AG04450 (cell line): Measurements from ENCODE around the gene PDE4D. TPM values are rescaled to one million over a fixed set of nuclear protein-coding genes. Genes with fewer than 3 reads are reported as not detected.

Source experiments
- CTCF ChIA-PET: fragments of 300-600, 350-600 bp; formaldehyde crosslinking; extraction: SDS; loops from one replicate; lab custom pipeline; 2022; ENCODE audit warnings: antibody characterized with exemption, inconsistent platforms; lab: Charles Lee
- POLR2A ChIA-PET: fragments of 350-600 bp; formaldehyde crosslinking; extraction: SDS; loops from one replicate; lab custom pipeline; 2021; ENCODE audit warnings: antibody characterized with exemption, inconsistent platforms; lab: Yijun Ruan, JAX
- DNase-seq: peaks from one replicate; pipeline ENCODE4 v3.0.0-alpha.2; 2011; ENCODE audit warnings: low read depth, low spot score
- H3K27ac ChIP-seq: one replicate; pipeline ENCODE4 v1.5.1; 2012; ENCODE audit warnings: low read depth, low read length, control low read depth
- H3K27me3 ChIP-seq: one replicate; pipeline ENCODE4 v1.6.0; 2012; ENCODE audit warnings: low read length; ENCODE audit not compliant: control insufficient read depth, insufficient read depth
- H3K4me3 ChIP-seq: 2 replicates; pipeline ENCODE4 v1.5.1; 2011; ENCODE audit warnings: mild to moderate bottlenecking, low read depth, low read length, control low read depth
- H3K9me3 ChIP-seq: 2 replicates; pipeline ENCODE4 v1.5.1; 2012; ENCODE audit warnings: low read length; ENCODE audit not compliant: control insufficient read depth, insufficient read depth
- polyA plus RNA-seq: library from polyadenylated mRNA; depleted of rRNA; stranded (reverse); fragments of >200 nt; gene quantifications from 2 replicates; pipeline ENCODE4 v1.2.3, GENCODE V29; 2011
- TF ChIP-seq, protein P1 (sequence below): IDR thresholded peaks from 2 replicates; pipeline ENCODE4 v1.5.1; 2011; ENCODE audit warnings: low read depth, low read length, control low read depth, inconsistent platforms

Gene PDE4D
- polyA plus RNA-seq, 1 experiment, result 12.0 TPM

DNA sequence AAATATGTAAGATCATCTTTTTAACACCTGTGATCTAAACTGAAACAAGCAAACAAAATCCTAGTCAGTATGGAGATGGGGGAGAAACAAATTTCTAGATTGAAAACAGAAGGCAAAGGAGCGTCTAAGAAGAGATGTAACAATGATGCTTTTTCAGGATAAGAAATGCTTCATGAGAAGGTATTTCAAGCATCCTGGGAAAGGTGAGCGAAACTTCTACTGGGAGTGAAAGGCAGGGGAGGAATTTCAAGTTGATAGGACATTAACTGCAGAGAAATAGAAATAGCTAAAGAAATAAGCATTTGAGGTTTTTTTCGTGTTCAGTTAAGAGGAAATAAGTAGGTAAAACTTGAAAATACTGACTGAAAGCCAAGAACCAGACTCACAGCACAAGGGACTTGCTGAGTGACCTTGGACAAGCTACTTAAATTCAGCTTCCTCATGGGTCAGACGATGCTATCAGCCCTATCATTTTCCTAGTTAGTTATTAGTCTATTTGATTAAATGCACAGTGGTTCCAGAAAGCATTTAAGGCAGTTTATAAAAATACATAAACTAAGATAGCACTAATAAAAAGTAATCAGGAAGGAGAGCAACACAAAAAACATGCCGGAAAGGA lies 406.3 kb downstream of the PDE4D start:
- no peaks in the 10 kb centered on the region for H3K27me3 ChIP-seq
- no peak for DNase-seq
- ChIA-PET CTCF (interaction anchor here (1.8 to 2.9 kb wide), 2 partner anchors 10 to 19 kb away, joined by 3 to 12 read pairs; no protein-coding TSS in a partner anchor), POLR2A (no interaction called here)
- TF ChIP-seq, protein P1, sequence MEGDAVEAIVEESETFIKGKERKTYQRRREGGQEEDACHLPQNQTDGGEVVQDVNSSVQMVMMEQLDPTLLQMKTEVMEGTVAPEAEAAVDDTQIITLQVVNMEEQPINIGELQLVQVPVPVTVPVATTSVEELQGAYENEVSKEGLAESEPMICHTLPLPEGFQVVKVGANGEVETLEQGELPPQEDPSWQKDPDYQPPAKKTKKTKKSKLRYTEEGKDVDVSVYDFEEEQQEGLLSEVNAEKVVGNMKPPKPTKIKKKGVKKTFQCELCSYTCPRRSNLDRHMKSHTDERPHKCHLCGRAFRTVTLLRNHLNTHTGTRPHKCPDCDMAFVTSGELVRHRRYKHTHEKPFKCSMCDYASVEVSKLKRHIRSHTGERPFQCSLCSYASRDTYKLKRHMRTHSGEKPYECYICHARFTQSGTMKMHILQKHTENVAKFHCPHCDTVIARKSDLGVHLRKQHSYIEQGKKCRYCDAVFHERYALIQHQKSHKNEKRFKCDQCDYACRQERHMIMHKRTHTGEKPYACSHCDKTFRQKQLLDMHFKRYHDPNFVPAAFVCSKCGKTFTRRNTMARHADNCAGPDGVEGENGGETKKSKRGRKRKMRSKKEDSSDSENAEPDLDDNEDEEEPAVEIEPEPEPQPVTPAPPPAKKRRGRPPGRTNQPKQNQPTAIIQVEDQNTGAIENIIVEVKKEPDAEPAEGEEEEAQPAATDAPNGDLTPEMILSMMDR, result no peak
- no peak overlapping the region for H3K27ac ChIP-seq
- no peak overlapping the region for H3K4me3 ChIP-seq
- no peaks in the 10 kb centered on the region for H3K9me3 ChIP-seq

DNA sequence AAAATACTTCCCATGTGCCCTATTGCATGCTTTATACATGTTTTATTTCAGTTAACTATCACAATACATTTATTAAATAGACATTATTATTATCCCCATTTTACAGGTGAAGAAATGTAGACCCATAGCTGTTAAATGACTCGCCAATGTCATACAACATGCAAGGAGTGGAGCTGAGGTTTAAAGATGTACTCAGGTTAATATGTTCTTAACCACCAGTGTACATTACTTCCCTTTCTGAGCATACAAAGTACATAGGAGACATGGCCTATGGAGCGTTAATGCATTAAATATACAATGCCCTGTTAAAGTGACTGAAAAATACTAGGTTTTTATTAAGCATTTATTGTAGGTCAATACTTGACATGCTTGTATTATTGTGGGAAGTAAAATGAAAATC lies 407.0 kb downstream of the PDE4D start:
- TF ChIP-seq, protein P1, result no peak
- DNase-seq, result no peak
- Histone ChIP-seq H3K27ac (no peak overlapping the region), H3K9me3 (no peaks in the 10 kb centered on the region), H3K27me3 (no peaks in the 10 kb centered on the region), H3K4me3 (no peak overlapping the region)
- POLR2A ChIA-PET, result no interaction called here
- CTCF ChIA-PET, result no interaction called here

DNA sequence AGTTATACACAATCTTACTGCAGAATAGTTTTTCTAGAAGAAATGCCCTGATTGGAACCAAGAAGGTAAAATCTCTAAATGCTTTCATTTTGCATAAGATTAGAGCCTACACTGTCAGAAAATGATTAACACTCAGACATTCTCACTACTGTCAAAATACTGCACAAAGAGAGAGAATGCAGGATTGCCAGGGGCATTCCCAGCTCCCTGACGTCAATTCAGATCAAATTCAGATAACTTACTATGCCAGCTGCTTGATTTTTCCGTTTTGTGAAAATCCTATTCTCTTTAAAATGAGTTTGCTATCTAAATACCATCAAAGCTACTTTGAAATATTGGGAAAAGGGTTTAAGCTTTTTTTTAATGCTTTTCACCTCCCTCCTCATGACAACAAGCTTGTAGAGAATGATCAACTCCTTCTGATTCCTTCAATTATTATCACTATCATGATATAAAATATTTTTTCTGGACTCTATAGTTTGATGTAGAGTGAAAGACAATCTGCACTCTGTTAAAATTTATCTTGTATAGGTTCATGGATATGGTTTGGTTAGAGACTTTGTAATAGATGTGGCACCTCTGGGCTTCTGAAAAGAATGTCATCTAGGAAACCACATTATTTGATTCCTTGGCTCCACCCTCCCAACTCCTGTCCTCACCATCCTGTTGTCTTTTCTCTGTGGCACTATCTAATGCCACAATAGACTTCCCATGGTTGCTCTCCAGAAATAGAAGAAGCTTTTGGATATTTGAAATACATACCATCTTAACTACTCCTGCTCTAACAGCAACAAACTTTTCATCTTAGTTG lies 407.7 kb downstream of the PDE4D start:
- no peak for DNase-seq
- Histone ChIP-seq H3K27ac (no peak overlapping the region), H3K4me3 (no peak overlapping the region), H3K9me3 (no peaks in the 10 kb centered on the region), H3K27me3 (no peaks in the 10 kb centered on the region)
- POLR2A ChIA-PET, result no interaction called here
- CTCF ChIA-PET, result no interaction called here
- TF ChIP-seq, protein P1, result no peak

DNA sequence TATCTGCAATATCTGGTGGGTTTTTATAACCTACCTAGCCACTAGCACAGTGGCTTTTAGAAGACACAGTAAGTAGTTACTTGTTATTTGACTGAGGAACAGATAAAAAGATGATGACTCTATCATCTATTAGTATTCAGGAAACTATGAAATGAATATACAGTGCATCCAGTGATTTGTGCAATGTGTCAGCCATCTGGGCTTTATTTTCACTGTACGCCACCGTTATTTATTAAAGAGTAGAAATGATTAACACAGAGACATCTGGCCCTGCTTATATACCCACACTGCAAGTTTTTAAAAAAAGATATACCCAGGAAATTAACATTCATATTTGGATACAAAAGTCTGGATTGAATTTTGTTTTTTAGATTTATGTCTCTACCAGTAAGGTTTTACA lies 408.4 kb downstream of the PDE4D start:
- H3K9me3 ChIP-seq, result no peaks in the 10 kb centered on the region
- CTCF ChIA-PET, result no interaction called here
- no peak for DNase-seq
- no peaks in the 10 kb centered on the region for H3K27me3 ChIP-seq
- TF ChIP-seq, protein P1, result no peak
- H3K4me3 ChIP-seq, result no peak overlapping the region
- POLR2A ChIA-PET, result no interaction called here
- H3K27ac ChIP-seq, result no peak overlapping the region

DNA sequence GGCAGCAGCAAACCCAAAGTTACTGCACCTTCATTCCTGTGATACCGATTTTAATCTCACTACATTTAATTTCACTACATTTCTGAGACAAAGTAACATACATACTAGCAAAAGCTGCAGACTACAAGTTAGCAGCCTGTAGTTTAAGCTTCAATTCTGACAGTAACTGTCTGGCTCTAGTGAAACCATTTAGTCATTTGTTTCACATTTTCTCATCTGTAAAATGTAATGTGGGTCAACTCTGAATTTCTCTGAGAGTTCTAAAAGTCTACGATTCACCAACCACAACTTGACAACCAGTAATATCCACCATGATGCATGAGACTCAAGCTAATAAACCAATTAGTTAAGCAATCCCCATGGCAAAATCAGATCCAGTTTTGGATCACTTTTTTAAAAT lies 408.9 kb downstream of the PDE4D start:
- TF ChIP-seq, protein P1, result no peak
- CTCF ChIA-PET, result no interaction called here
- Histone ChIP-seq H3K27me3 (no peaks in the 10 kb centered on the region), H3K9me3 (no peaks in the 10 kb centered on the region), H3K27ac (no peak overlapping the region), H3K4me3 (no peak overlapping the region)
- no peak for DNase-seq
- POLR2A ChIA-PET, result no interaction called here
